Smooth muscle cell (in vitro differentiated cells): ENCODE measurements around the gene FPGS. TPM values are rescaled to one million over a fixed set of nuclear protein-coding genes. Genes with fewer than 3 reads are reported as not detected.

ENCODE experiments used
- DNase-seq: peaks from one replicate; lab custom pipeline; 2025; ENCODE audit not compliant: unreplicated experiment; lab: John Stamatoyannopoulos, UW
- H2AFZ ChIP-seq: fragments of 200-600 bp; sonication (generic); 2 replicates; pipeline ENCODE4 v1.6.0; 2016; ENCODE audit warnings: antibody characterized with exemption, low read depth, mild to moderate bottlenecking
- H3F3A ChIP-seq: fragments of 200-600 bp; sonication (generic); 2 replicates; pipeline ENCODE4 v1.6.0; 2017; ENCODE audit warnings: antibody characterized with exemption, low read depth
- H3K27ac ChIP-seq: fragments of 200-600 bp; sonication (generic); 2 replicates; pipeline ENCODE4 v1.5.1; 2016; ENCODE audit warnings: low read depth, mild to moderate bottlenecking
- H3K27me3 ChIP-seq: fragments of 200-600 bp; sonication (generic); 2 replicates; pipeline ENCODE4 v1.6.1; 2016; ENCODE audit warnings: low read depth, mild to moderate bottlenecking
- H3K36me3 ChIP-seq: fragments of 200-600 bp; sonication (generic); 2 replicates; pipeline ENCODE4 v1.5.1; 2016; ENCODE audit warnings: low read depth
- H3K4me1 ChIP-seq: fragments of 200-600 bp; sonication (generic); 2 replicates; pipeline ENCODE4 v1.5.1; 2016; ENCODE audit warnings: low read depth
- H3K4me2 ChIP-seq: fragments of 200-600 bp; sonication (generic); 2 replicates; pipeline ENCODE4 v1.6.0; 2016; ENCODE audit warnings: mild to moderate bottlenecking
- H3K4me3 ChIP-seq: fragments of 200-600 bp; sonication (generic); 2 replicates; pipeline ENCODE4 v1.5.1; 2016; ENCODE audit warnings: mild to moderate bottlenecking
- H3K79me2 ChIP-seq: fragments of 200-600 bp; sonication (generic); 2 replicates; pipeline ENCODE4 v1.6.0; 2016; ENCODE audit warnings: low read depth, mild to moderate bottlenecking
- H3K9ac ChIP-seq: fragments of 200-600 bp; sonication (generic); 2 replicates; pipeline ENCODE4 v1.6.0; 2016; ENCODE audit warnings: low read depth
- H3K9me3 ChIP-seq: fragments of 200-600 bp; sonication (generic); replicated peaks from 2 replicates; pipeline ENCODE4 v1.5.1; 2016; ENCODE audit warnings: low read depth
- H4K20me1 ChIP-seq: fragments of 200-600 bp; sonication (generic); 2 replicates; pipeline ENCODE4 v1.6.0; 2016; ENCODE audit warnings: low read depth
- CTCF ChIP-seq: fragments of 200-600 bp; sonication (generic); IDR thresholded peaks from 2 replicates; pipeline ENCODE4 v1.5.1; 2017; ENCODE audit warnings: borderline replicate concordance, mild to moderate bottlenecking, antibody characterized with exemption; ENCODE audit not compliant: insufficient read depth, poor library complexity, severe bottlenecking
- WGBS: methylation state at CpG from one replicate; pipeline ENCODE4 v1.1.7; 2016; ENCODE audit warnings: low lambda C conversion rate; 5-methylcytosine and 5-hydroxymethylcytosine counted together
- polyA plus RNA-seq: library from polyadenylated mRNA; unstranded; fragments of >200 nt; fragmentation: Nextera tagmentation; extraction: Ambion mirVana; gene quantifications from 2 replicates; pipeline ENCODE4 v1.2.1, GENCODE V29; 2016
- total RNA-seq: library from RNA; depleted of rRNA; stranded (reverse); fragments of >200 nt; gene quantifications from 2 replicates; pipeline ENCODE4 v1.2.3, GENCODE V29; 2014

The FPGS gene
- total and polyA plus RNA-seq, 2 experiments from 2014 or later, result 12.9 to 34.9 TPM

DNA sequence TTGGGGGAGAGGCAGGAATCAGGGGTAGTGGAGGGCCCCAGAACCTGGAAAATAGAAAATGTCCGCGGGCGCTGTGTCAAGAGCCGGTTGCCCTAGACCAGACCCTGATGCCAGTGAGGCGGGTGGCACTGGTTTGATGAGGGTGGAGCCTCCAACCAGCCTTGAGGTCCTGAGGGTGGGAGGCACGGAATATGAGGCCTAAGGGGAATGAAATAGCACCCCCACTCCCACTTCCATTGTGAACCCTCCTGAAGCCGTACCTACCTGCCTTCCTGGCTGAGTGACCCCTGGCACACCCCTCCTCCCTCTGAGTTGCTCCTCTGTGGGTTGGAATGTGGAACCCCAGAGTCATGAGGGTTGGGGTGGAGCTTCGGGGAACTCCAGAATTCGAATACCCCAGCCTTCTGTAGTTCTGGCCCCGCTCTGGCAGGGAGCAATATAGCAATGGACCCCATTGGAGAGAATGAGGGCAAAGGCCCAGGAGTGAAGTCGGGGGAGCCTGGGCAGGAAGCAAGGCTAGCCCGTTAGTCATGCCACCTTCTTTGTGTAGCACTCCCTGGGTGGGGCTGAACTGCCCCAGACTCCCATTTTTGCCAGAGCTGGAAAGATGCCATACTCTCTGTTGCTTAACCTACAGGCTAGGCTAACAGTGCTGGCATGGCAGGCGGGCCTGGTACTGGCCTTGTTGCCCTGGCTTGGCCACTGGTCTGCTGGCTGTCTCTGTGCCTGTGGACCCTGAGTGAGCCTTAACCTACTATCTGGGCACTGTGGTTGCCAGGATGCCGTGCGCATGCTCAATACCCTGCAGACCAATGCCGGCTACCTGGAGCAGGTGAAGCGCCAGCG lies 1.0 kb downstream of the FPGS start:
- H3K4me3 ChIP-seq, result peak overlapping the region; percentile 87
- 56% methylated on average over 18 of the region's 18 CpGs for WGBS
- H3K27me3 ChIP-seq, result no peaks in the 10 kb centered on the region
- peak overlapping the region; percentile 88 for H3K4me2 ChIP-seq
- H3K9ac ChIP-seq, result peak overlapping the region; percentile 77
- peak overlapping the region; percentile 73 for H3K27ac ChIP-seq
- no peaks in the 10 kb centered on the region for H3K36me3 ChIP-seq
- H2AFZ ChIP-seq, result peak overlapping the region; percentile 69
- no peaks in the 10 kb centered on the region for H3K9me3 ChIP-seq
- peaks cover 11% of the 10 kb centered on the region for H3K4me1 ChIP-seq
- H3K79me2 ChIP-seq, result peaks cover 20% of the 10 kb centered on the region
- H3F3A ChIP-seq, result peaks cover 9% of the 10 kb centered on the region
- DNase-seq, result no peak
- no peak for TF ChIP-seq CTCF
- H4K20me1 ChIP-seq, result no peaks in the 10 kb centered on the region

GRCh38 chr9:127805620-127806019 lies 2.9 kb downstream of the FPGS start:
- H3F3A ChIP-seq, result peaks cover 9% of the 10 kb centered on the region
- H3K4me3 ChIP-seq, result no peak overlapping the region
- TF ChIP-seq CTCF, result peak; percentile 40
- H3K27ac ChIP-seq, result no peak overlapping the region
- H3K9ac ChIP-seq, result no peak overlapping the region
- no peak overlapping the region for H2AFZ ChIP-seq
- no peaks in the 10 kb centered on the region for H4K20me1 ChIP-seq
- peaks cover 11% of the 10 kb centered on the region for H3K4me1 ChIP-seq
- H3K9me3 ChIP-seq, result no peaks in the 10 kb centered on the region
- H3K4me2 ChIP-seq, result no peak overlapping the region
- peaks cover 20% of the 10 kb centered on the region for H3K79me2 ChIP-seq
- no peak for DNase-seq
- H3K36me3 ChIP-seq, result no peaks in the 10 kb centered on the region
- WGBS, result 78% methylated on average over 8 of the region's 8 CpGs
- no peaks in the 10 kb centered on the region for H3K27me3 ChIP-seq

DNA sequence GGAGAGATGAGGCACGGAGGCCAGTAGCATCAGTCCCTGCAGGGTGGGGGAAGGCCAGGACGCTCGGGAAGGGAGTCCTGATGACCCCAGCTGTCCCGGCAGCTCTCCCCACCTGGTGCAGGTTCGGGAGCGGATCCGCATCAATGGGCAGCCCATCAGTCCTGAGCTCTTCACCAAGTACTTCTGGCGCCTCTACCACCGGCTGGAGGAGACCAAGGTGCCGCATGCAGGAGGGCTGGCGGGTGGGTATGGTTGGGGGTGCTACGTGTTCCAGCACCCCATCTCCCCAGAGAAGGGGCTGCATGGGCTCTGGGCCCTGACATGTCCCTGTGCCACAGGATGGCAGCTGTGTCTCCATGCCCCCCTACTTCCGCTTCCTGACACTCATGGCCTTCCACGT lies 4.2 kb downstream of the FPGS start:
- TF ChIP-seq CTCF, result no peak
- no peak for DNase-seq
- H3K27ac ChIP-seq, result no peak overlapping the region
- no peaks in the 10 kb centered on the region for H3K9me3 ChIP-seq
- peaks cover 11% of the 10 kb centered on the region for H3K4me1 ChIP-seq
- H3F3A ChIP-seq, result peaks cover 6% of the 10 kb centered on the region
- no peak overlapping the region for H2AFZ ChIP-seq
- H3K4me3 ChIP-seq, result no peak overlapping the region
- no peaks in the 10 kb centered on the region for H4K20me1 ChIP-seq
- no peak overlapping the region for H3K9ac ChIP-seq
- WGBS, result 99% methylated on average over 11 of the region's 14 CpGs
- H3K27me3 ChIP-seq, result no peaks in the 10 kb centered on the region
- H3K4me2 ChIP-seq, result no peak overlapping the region
- no peaks in the 10 kb centered on the region for H3K36me3 ChIP-seq
- peaks cover 20% of the 10 kb centered on the region for H3K79me2 ChIP-seq
